ENCODE data around the gene NPRL2. TPM values are rescaled to one million over a fixed set of nuclear protein-coding genes. Genes with fewer than 3 reads are reported as not detected.

The NPRL2 gene
- total and polyA plus RNA-seq, 2 of the 8 experiments (the other 6 are each of a cell fraction or from before 2014, with no cell fraction given), result 28.4 to 51.4 TPM

DNA sequence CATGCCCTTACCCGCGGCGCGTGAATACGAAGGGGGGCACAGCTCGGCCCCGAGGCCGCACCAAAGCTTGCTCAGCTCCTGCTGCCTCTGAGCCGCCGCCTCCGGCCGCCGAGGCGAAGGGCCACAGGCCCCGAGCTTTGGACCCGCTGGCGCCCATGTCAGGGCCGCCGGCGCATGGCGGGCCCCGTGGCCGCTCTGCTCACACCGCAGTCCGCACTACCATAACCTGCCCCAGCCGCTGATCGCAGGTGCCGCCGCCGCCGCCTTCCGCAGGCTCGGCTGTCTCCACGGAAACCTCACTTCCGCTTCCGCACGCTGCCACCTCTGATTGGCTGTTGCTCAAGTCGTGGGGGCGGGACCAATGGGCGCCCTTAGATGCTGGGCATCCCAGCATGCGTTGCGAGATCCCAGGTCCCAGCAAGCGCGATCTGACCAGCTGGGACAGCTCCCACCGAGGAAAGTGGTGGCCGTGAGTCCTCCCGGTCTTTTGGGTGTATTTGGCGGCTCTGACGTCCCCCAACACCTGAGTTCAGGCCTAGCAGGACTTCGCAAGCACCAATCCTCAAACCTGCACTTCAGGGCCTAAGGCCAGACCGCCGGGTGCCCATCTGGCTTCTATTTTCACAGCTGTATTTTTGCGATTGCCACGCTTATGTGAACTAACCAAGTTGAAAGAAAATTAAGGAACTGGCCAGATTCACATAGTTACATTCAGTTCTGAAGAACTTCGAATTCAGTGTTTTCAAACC, 22.5 kb downstream of the NPRL2 start, which contains the start of gene TUSC2 (continued):
- TF ChIP-seq TBP (IDR thresholded peaks at IDR 0.05; ENCODE audit: low read depth, low read length), result peak; percentile 78
- TF ChIP-seq KDM4A (IDR thresholded peaks at IDR 0.05; ENCODE audit: low read depth, low read length, severe bottlenecking), result peak; percentile 88
- no peak for TF ChIP-seq CBX5 (IDR thresholded peaks at IDR 0.05; ENCODE audit: low read depth, low read length)
- peak; percentile 60 for TF ChIP-seq ASH2L (IDR thresholded peaks at IDR 0.05; ENCODE audit: low read length)
- no peak for TF ChIP-seq ATF2 (IDR thresholded peaks at IDR 0.05; ENCODE audit: low read length)
- TF ChIP-seq GABPA (IDR thresholded peaks at IDR 0.05; ENCODE audit: borderline replicate concordance, insufficient read depth, low read length), result peak; percentile 91
- TF ChIP-seq KDM1A (IDR thresholded peaks at IDR 0.05; ENCODE audit: borderline replicate concordance, low read length), result no peak
- peak; percentile 67; the same call in 1 of the 2 replicates for TF ChIP-seq KDM5A (IDR thresholded peaks at IDR 0.05; ENCODE audit: low read length)
- TF ChIP-seq SIRT6 (IDR thresholded peaks at IDR 0.05; ENCODE audit: low read length), result no peak
- TF ChIP-seq TCF12 (IDR thresholded peaks at IDR 0.05; ENCODE audit: low read depth, low read length), result 0 out of 2 replicates have a peak, but pooled peaks have one; percentile 39
- peak; percentile 84 for TF ChIP-seq TAF1 (IDR thresholded peaks at IDR 0.05; ENCODE audit: low read depth, low read length)
- TF ChIP-seq NRF1 (IDR thresholded peaks at IDR 0.05; ENCODE audit: low read depth, low read length), result no peak
- TF ChIP-seq PHF8 (conservative IDR thresholded peaks at IDR 0.05; ENCODE audit: low read depth, low read length), result peak; percentile 85
- peak; percentile 27 for TF ChIP-seq SAP30 (IDR thresholded peaks at IDR 0.05; ENCODE audit: insufficient read depth, insufficient replicate concordance, low read length)
- TF ChIP-seq SP1 (IDR thresholded peaks at IDR 0.05; ENCODE audit: low read depth, low read length), result 0 out of 2 replicates have a peak, but pooled peaks have one; percentile 19
- TF ChIP-seq RAD21 (IDR thresholded peaks at IDR 0.05 in 1 of 2, conservative IDR thresholded peaks at IDR 0.05 in 1 of 2; ENCODE audit: low read depth in 2 of 2, low read length in 2 of 2), result no peak
- no peak for TF ChIP-seq SRF (IDR thresholded peaks at IDR 0.05; ENCODE audit: low read depth, low read length)
- TF ChIP-seq POLR2AphosphoS5 (IDR thresholded peaks at IDR 0.05; ENCODE audit: low read depth, low read length), result peak; percentile 44; the same call in 1 of the 2 replicates
- TF ChIP-seq POLR2A (IDR thresholded peaks at IDR 0.05; ENCODE audit: control extremely low read depth in 1 of 2, low read depth in 2 of 2, low read length in 2 of 2), result peak in 1 of 2 experiments; percentile 82; a peak in 1 of 3 replicates
- peak; percentile 31 for TF ChIP-seq TAF7 (optimal IDR thresholded peaks at IDR 0.05; ENCODE audit: borderline replicate concordance, low read depth, low read length)
- TF ChIP-seq HDAC2 (IDR thresholded peaks at IDR 0.05; ENCODE audit: borderline replicate concordance in 1 of 2, low read depth in 2 of 2, low read length in 2 of 2), result peak in 1 of 2 experiments; percentile 84; a peak in 1 of 4 replicates
- TF ChIP-seq CHD1 (IDR thresholded peaks at IDR 0.05; ENCODE audit: low read depth, low read length), result no peak
- TF ChIP-seq CHD2 (IDR thresholded peaks at IDR 0.05; ENCODE audit: low read length), result peak; percentile 65

Data from H1 (cell line).